IPS DF 4.7 (cell line): Measurements from ENCODE around the gene RALA.

ENCODE experiments used
- DNase-seq: peaks from one replicate; pipeline ENCODE4 v3.0.0-alpha.2; 2013; ENCODE audit warnings: low spot score; ENCODE audit errors: extremely low read depth

The RALA gene

DNA sequence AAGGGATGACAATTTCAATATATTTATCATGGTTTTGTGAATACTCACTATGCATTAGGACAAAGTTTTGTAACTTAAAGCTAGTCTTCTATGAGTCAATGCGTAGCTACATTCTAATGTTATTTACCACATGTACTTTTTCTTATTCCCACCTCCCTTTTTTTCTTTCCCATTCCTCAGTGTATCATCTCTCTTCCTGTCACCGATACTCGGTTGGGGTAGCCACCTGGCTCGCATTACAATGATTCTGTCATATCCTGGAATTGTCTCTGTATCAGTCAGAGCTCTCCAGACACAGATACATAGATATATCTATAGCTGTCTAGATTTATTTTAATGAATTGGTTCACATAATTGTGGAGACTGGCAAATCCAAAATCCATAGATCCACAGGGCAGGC lies 9.8 kb upstream of the RALA start:
- DNase-seq = no peak

DNA sequence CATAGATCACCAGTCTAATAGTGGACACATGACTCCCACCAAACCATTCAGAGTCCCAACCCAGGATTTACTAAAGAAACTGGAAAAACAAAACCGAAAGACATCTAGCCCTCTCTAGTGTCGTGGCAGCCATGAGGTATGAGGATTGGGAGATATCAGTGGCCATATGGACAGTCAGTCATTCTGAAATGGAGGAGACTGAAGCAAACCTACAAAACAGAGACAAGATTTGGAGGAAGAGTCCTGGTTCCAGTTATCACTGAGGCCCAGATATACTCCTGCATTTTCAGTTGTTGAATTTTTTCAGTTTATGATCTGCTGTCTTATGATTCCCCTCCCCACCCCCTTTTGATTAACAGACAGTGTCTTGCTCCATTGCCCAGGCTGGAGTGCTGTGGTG lies 9.1 kb upstream of the RALA start:
- DNase-seq = no peak

GRCh38 chr7:39615350-39615975 lies 7.9 kb upstream of the RALA start:
- no peak for DNase-seq

DNA sequence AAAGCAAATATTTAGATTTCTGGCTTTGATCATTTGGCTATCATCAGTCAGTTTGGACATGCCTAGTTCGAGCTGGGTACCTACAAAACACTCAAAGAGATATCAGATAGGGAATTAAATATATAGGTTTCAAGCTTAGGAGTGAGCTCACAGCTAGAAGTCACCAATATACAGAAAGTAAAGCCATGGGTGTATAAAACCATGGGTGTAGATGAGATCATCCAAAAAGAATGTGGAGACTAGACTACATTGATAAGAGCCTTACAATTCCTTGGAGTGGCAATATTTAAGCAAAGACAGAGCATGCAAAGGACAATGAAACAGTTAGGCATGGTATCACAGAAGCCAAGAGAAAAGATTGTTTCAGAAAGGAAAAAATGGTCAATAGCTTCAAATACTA lies 7.2 kb upstream of the RALA start:
- no peak for DNase-seq

- DNase-seq = no peak
These were observed 6.4 kb upstream of the RALA start for GRCh38 chr7:39617005-39617404.

DNA sequence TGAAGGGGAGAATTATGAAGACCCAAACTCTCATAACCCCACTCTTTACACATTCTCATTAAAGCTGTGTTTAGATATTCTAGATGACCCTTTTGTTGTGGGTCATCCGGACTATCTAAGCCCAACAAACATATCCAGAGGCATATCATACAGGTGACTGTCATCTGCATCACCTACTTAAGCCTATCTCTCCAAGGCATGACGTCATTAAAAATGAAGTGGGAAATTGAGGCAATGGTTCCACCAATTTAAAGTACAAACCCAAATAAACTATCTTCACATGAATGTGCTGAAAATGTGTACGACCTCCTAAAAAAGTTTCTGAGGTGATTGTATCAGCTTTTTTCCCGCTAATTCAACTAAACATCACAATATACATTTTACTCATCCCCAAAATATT lies 4.5 kb upstream of the RALA start:
- DNase-seq = no peak

- no peak for DNase-seq
These were observed 2.9 kb upstream of the RALA start for GRCh38 chr7:39620486-39620885.

DNA sequence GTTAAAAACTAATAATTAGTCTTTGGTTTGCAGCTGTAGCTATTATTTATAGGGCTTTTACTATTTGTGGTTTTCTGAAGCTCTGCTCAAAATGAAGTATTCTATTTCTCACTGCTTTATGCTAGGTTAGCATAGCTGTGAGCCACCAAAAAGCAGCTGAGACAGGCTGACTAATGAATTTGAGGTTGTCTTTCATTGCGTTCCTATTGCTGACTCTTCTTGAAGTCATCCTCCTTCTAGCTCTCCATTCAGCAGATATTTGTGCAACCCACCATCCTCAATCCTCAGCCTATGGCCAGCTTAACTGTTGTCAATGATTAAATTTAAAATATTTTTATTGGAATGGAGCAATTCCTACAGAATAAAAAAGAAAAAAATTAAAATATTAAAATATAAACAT lies 2.1 kb upstream of the RALA start:
- no peak for DNase-seq

- no peak for DNase-seq
These were observed 1.5 kb upstream of the RALA start for GRCh38 chr7:39621784-39622411.

DNA sequence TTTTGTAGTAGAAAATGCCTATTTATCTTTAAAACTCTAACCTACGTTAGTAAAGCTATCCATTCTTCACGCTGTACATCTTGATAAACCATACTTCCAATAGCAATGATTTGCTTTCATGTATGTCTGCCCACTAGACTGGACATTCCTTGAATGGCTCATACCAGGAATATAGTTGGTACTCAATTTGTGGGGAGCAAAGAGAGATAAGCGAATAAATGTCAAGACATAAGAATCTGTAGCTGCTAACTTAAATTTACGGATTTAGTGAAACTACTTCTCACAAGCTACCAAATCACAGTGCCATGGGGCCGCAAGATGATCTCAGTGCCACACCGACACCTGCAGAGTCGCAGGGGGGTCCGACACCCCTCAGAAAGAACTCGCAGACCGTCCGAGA lies 763 bp upstream of the RALA start:
- no peak for DNase-seq

DNA sequence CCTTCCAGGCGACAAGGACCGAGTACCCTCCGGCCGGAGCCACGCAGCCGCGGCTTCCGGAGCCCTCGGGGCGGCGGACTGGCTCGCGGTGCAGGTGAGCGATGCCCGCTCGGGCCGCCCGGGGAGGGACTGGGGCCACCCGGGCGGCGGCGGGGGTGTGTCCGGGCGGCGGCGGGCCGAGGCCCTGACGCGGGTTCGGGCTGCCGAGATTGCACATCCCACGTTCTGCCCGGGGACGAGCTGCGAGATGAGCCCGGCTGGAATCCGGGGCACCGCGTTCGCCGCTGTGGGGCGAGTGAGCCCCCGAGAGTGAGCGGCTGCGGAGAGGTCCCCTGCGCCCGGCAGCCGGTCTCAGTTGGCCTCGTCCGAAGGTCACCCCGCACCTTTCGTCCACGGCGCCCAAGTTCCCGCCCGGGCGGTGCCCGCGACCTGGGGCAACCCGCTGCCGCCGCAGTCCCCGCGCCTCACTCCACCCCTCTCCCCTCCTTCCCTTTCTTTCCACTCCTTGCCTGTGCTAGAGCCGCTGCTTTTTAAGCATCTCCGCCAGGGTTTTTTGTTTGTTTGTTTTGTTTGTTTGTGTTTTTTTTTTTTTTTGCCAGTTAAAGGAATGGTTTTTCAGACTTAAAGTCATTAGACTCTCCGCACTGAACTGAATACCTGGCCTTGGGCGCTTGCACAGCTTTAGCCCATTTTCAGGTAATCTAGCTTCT lies 515 bp downstream of the RALA start:
- no peak for DNase-seq

DNA sequence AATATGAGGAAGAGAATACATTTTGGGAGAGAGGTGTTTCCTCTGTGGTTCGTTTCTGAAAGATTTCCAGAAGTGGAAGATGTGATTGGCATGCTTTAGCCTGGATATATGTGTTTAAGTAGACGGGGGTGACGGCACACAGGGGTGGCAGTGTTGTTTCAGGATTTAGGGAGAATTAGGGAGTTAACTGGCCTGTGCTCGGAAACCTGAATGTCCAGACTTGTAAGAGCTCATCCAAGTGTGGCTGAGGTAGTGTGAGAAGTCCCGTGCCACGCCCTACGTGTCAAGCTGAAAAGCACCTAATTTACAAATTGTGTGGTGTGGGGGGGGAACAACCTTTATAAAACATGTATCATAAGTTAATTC lies 1.1 kb downstream of the RALA start:
- no peak for DNase-seq

DNA sequence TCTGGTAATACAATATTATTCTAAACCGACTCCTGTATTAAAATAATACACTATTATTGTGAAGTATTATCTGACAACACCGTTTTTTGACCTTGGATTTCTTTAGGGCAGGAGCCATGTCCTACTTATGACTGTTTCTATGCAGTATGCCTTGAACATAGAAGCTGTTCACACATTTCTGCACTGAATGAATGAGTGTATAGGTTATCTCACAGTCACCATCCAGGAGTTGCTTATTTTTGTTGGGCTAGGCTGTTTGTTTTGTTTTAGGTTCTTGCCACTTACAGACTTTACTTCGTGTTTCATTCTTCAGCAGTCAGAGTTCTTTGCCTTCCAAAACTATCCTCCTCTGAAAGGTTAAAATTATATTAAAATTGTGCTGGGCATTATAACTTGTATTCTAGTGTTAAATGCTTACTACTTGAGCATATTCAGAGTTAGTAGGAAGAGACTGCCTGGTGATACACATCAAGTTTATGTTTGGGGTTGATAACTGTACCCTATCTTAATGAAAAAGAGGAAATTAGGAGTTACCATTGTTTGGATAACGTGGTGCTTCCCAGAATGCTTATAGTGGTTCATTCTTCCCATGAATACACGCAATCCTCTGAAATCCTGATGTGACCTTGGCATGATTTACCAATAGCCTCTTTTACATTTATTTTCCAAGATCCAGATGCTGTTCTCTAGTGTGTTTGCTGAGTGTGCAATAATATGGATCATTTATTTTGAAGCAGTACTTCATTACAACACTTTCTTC lies 1.7 kb downstream of the RALA start:
- no peak for DNase-seq

DNA sequence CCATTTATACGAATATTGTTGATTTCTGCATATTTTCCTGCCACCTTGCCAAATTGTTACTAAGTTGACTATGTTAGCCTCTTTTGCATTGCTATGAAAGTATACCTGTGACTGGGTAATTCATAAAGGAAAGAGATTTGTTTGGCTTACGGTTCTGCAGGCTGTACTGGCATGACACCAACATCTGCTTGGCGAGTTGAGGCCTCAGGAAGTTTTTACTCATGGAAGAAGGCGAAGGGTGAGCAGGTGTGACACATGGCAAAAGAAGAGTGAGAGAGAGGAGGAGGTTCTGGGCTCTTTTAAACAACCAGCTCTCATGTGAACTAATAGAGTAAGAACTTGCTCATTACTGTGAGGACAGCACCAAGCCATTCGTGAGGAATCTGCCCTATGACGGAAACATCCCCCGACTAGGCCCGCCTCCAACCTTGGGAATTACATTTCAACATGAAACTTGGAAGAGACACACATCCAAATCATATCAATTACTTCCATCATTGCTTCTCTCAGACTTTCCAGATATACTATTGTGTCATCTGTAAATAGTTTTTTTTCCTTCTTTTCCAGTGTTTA lies 8.4 kb downstream of the RALA start:
- no peak for DNase-seq

DNA sequence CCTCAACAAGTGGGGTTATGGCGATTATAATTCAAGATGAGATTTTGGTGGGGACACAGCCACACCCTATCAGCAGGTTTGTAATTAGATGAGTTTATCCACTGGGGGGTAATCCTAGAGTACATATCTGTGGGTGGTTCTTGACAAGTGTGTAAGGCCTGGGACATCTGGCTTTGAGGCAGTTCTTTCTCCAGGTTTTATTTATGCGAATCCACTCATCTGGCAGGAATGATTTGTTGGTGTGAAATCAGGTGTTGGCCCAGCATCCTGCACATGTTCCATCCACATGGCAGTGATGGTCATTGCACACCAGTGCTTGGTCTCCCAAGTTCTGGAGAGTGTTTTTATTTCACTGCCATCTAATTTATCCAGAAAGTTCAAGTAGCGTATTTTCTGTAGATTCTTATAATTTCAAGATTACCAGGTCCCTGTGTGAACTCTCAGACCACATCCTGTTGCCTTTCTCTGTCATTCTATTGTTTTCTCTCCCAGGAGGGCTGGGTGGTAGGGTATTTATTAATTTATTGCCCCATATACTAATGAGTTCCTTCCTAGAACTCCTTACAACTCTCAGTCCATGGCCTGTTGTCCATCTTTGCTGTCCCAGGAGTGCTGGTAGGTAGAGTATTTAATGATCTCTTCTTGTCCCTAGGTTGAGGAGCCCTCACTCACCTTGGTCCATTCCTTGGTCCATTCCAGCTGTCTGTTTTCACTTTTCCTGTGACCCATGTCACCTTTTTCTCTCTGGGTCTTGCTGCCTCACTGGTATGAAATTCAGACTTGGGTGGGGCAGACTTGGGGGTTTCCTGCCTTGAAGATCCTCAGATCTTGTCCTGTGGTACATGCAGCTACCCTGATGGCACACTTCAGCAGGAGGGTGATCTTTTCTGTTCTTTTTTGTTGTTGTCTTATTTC lies 10.4 kb downstream of the RALA start:
- DNase-seq = no peak

GRCh38 chr7:39634478-39634805 lies 11.1 kb downstream of the RALA start:
- DNase-seq = no peak

GRCh38 chr7:39637400-39637799 lies 14.0 kb downstream of the RALA start:
- no peak for DNase-seq

- no peak for DNase-seq
These were observed 14.7 kb downstream of the RALA start for GRCh38 chr7:39637963-39638485.

- DNase-seq = no peak
These were observed 19.5 kb downstream of the RALA start for GRCh38 chr7:39642896-39643295.

GRCh38 chr7:39644170-39644569 lies 20.8 kb downstream of the RALA start:
- DNase-seq = no peak
